Measurements from ENCODE around the gene CSMD2. TPM values are rescaled to one million over a fixed set of nuclear protein-coding genes. Genes with fewer than 3 reads are reported as not detected.

The CSMD2 gene
- total and polyA plus RNA-seq, 2 experiments from 2014 or later, result 5.3 to 16.6 TPM

- H3K27ac Mint-ChIP-seq, result no peak overlapping the region
- H3K4me3 Mint-ChIP-seq, result no peak overlapping the region
These were observed 458.3 kb downstream of the CSMD2 start for GRCh38 chr1:33706634-33707255.

More at GRCh38 chr1:33706634-33707255, 458.3 kb downstream of the CSMD2 start:
- ATAC-seq, result no peak
- DNase-seq (ENCODE audit: low spot score), result no peak
- H3K4me1 Mint-ChIP-seq, result peaks cover 7% of the 10 kb centered on the region; the same call in 1 of the 3 replicates
- no peaks in the 10 kb centered on the region for H3K9me3 Mint-ChIP-seq
- TF ChIP-seq, protein P1, sequence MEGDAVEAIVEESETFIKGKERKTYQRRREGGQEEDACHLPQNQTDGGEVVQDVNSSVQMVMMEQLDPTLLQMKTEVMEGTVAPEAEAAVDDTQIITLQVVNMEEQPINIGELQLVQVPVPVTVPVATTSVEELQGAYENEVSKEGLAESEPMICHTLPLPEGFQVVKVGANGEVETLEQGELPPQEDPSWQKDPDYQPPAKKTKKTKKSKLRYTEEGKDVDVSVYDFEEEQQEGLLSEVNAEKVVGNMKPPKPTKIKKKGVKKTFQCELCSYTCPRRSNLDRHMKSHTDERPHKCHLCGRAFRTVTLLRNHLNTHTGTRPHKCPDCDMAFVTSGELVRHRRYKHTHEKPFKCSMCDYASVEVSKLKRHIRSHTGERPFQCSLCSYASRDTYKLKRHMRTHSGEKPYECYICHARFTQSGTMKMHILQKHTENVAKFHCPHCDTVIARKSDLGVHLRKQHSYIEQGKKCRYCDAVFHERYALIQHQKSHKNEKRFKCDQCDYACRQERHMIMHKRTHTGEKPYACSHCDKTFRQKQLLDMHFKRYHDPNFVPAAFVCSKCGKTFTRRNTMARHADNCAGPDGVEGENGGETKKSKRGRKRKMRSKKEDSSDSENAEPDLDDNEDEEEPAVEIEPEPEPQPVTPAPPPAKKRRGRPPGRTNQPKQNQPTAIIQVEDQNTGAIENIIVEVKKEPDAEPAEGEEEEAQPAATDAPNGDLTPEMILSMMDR (conservative IDR thresholded peaks at IDR 0.05; ENCODE audit: low read depth in 2 of 2), result no peak
- TF ChIP-seq REST (IDR thresholded peaks at IDR 0.05; ENCODE audit: unreplicated experiment) (no peak), CREB1 (CRISPR knock-in tag; IDR thresholded peaks at IDR 0.05; ENCODE audit: low read depth) (no peak), ZNF114 (CRISPR knock-in tag; IDR thresholded peaks at IDR 0.05) (no peak), POLR2AphosphoS5 (IDR thresholded peaks at IDR 0.05; ENCODE audit: low read depth) (no peak), NANOG (IDR thresholded peaks at IDR 0.05; ENCODE audit: borderline replicate concordance) (no peak), ETS1 (IDR thresholded peaks at IDR 0.05) (no peak), STAT1 (IDR thresholded peaks at IDR 0.05; ENCODE audit: unreplicated experiment) (no peak), EZH2 (IDR thresholded peaks at IDR 0.05; ENCODE audit: low read depth, unreplicated experiment) (no peak), JUNB (IDR thresholded peaks at IDR 0.05; ENCODE audit: unreplicated experiment) (no peak), EZH2phosphoT487 (IDR thresholded peaks at IDR 0.05; ENCODE audit: unreplicated experiment) (no peak), ZNF331 (CRISPR knock-in tag; IDR thresholded peaks at IDR 0.05; ENCODE audit: low read depth) (no peak)
- TF ChIP-seq, protein P2, sequence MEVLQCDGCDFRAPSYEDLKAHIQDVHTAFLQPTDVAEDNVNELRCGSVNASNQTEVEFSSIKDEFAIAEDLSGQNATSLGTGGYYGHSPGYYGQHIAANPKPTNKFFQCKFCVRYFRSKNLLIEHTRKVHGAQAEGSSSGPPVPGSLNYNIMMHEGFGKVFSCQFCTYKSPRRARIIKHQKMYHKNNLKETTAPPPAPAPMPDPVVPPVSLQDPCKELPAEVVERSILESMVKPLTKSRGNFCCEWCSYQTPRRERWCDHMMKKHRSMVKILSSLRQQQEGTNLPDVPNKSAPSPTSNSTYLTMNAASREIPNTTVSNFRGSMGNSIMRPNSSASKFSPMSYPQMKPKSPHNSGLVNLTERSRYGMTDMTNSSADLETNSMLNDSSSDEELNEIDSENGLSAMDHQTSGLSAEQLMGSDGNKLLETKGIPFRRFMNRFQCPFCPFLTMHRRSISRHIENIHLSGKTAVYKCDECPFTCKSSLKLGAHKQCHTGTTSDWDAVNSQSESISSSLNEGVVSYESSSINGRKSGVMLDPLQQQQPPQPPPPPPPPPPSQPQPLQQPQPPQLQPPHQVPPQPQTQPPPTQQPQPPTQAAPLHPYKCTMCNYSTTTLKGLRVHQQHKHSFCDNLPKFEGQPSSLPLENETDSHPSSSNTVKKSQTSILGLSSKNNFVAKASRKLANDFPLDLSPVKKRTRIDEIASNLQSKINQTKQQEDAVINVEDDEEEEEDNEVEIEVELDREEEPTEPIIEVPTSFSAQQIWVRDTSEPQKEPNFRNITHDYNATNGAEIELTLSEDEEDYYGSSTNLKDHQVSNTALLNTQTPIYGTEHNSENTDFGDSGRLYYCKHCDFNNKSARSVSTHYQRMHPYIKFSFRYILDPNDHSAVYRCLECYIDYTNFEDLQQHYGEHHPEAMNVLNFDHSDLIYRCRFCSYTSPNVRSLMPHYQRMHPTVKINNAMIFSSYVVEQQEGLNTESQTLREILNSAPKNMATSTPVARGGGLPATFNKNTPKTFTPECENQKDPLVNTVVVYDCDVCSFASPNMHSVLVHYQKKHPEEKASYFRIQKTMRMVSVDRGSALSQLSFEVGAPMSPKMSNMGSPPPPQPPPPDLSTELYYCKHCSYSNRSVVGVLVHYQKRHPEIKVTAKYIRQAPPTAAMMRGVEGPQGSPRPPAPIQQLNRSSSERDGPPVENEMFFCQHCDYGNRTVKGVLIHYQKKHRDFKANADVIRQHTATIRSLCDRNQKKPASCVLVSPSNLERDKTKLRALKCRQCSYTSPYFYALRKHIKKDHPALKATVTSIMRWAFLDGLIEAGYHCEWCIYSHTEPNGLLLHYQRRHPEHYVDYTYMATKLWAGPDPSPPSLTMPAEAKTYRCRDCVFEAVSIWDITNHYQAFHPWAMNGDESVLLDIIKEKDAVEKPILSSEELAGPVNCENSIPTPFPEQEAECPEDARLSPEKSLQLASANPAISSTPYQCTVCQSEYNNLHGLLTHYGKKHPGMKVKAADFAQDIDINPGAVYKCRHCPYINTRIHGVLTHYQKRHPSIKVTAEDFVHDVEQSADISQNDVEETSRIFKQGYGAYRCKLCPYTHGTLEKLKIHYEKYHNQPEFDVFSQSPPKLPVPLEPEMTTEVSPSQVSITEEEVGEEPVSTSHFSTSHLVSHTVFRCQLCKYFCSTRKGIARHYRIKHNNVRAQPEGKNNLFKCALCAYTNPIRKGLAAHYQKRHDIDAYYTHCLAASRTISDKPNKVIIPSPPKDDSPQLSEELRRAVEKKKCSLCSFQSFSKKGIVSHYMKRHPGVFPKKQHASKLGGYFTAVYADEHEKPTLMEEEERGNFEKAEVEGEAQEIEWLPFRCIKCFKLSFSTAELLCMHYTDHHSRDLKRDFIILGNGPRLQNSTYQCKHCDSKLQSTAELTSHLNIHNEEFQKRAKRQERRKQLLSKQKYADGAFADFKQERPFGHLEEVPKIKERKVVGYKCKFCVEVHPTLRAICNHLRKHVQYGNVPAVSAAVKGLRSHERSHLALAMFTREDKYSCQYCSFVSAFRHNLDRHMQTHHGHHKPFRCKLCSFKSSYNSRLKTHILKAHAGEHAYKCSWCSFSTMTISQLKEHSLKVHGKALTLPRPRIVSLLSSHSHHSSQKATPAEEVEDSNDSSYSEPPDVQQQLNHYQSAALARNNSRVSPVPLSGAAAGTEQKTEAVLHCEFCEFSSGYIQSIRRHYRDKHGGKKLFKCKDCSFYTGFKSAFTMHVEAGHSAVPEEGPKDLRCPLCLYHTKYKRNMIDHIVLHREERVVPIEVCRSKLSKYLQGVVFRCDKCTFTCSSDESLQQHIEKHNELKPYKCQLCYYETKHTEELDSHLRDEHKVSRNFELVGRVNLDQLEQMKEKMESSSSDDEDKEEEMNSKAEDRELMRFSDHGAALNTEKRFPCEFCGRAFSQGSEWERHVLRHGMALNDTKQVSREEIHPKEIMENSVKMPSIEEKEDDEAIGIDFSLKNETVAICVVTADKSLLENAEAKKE (CRISPR knock-in tag; IDR thresholded peaks at IDR 0.05), result no peak
- no peaks in the 10 kb centered on the region for H3K4me1 ChIP-seq (ENCODE audit: insufficient read depth)
- no peak overlapping the region for H3K27ac ChIP-seq (ENCODE audit: low read depth)
- no peaks in the 10 kb centered on the region for H3F3A ChIP-seq (replicated peaks; ENCODE audit: low read depth)
- no peaks in the 10 kb centered on the region for H3K27me3 ChIP-seq (ENCODE audit: insufficient read depth)
- peaks cover 4% of the 10 kb centered on the region; the same call in 1 of the 3 replicates for H3K36me3 Mint-ChIP-seq (ENCODE audit: low read depth)
- no peaks in the 10 kb centered on the region for H3K27me3 Mint-ChIP-seq (ENCODE audit: insufficient read depth, low read depth, poor library complexity)
- no peaks in the 10 kb centered on the region for H3K9me2 ChIP-seq (ENCODE audit: insufficient read depth)
- H2AFZ ChIP-seq, result no peak overlapping the region
- H3K4me3 ChIP-seq, result no peak overlapping the region
- no peaks in the 10 kb centered on the region for H3K79me2 ChIP-seq (replicated peaks; ENCODE audit: insufficient read depth)
- H3K4me2 ChIP-seq, result no peak overlapping the region
- no peaks in the 10 kb centered on the region for H3K36me3 ChIP-seq (ENCODE audit: insufficient read depth)
- no peaks in the 10 kb centered on the region for H4K20me1 ChIP-seq (replicated peaks; ENCODE audit: insufficient read depth)
